SU-DHL-6 (cell line): Measurements from ENCODE around the gene AXIN2.

Experiments used
- H2AFZ ChIP-seq: fragments of 200-600 bp; sonication (generic); 2 replicates; pipeline ENCODE4 v1.6.1; 2014; ENCODE audit warnings: low read depth, mild to moderate bottlenecking, moderate library complexity, mixed read lengths, antibody characterized with exemption, low read length; ENCODE audit not compliant: severe bottlenecking
- H3F3A ChIP-seq: fragments of 200-600 bp; shearing (Covaris generic); 2 replicates; pipeline ENCODE4 v1.6.0; 2016; ENCODE audit warnings: antibody characterized with exemption, mild to moderate bottlenecking; ENCODE audit not compliant: insufficient read depth
- H3K27ac ChIP-seq: fragments of 200-600 bp; sonication (generic); 2 replicates; pipeline ENCODE4 v1.5.1; 2016; ENCODE audit warnings: low read depth, mild to moderate bottlenecking, low read length, moderate library complexity, mixed read lengths
- H3K27me3 ChIP-seq: fragments of 200-600 bp; sonication (generic), shearing (Covaris generic); 2 replicates; pipeline ENCODE4 v1.6.0; 2014; ENCODE audit warnings: mild to moderate bottlenecking, low read length
- H3K36me3 ChIP-seq: fragments of 200-600 bp; sonication (generic); 2 replicates; pipeline ENCODE4 v1.6.1; 2014; ENCODE audit warnings: mild to moderate bottlenecking, low read length, mixed read lengths
- H3K4me2 ChIP-seq: fragments of 300-600, 200-600 bp; shearing (Covaris generic), sonication (generic); 2 replicates; pipeline ENCODE4 v1.6.0; 2014; ENCODE audit warnings: low read length, low read depth, mild to moderate bottlenecking; ENCODE audit not compliant: poor library complexity, severe bottlenecking
- H3K4me3 ChIP-seq: fragments of 200-600 bp; sonication (generic); 2 replicates; pipeline ENCODE4 v1.5.1; 2014; ENCODE audit warnings: antibody characterized with exemption, low read length, mild to moderate bottlenecking, mixed read lengths; ENCODE audit not compliant: insufficient read depth, poor library complexity, severe bottlenecking
- H3K79me2 ChIP-seq: fragments of 200-600 bp; sonication (generic); 2 replicates; pipeline ENCODE4 v1.6.1; 2014; ENCODE audit warnings: mild to moderate bottlenecking, low read length, moderate library complexity; ENCODE audit not compliant: insufficient read depth
- H3K9ac ChIP-seq: fragments of 200-600 bp; sonication (generic); 2 replicates; pipeline ENCODE4 v1.7.0; 2014; ENCODE audit warnings: mild to moderate bottlenecking, low read length
- H3K9me2 ChIP-seq: fragments of 200-600 bp; sonication (generic); replicated peaks from 2 replicates; pipeline ENCODE4 v1.6.1; 2014; ENCODE audit warnings: low read length; ENCODE audit not compliant: insufficient read depth
- H3K9me3 ChIP-seq: fragments of 200-600 bp; sonication (generic); 2 replicates; pipeline ENCODE4 v1.6.1; 2014; ENCODE audit warnings: low read length, mixed read lengths; ENCODE audit not compliant: insufficient read depth
- H4K20me1 ChIP-seq: fragments of 200-600 bp; sonication (generic); 2 replicates; pipeline ENCODE4 v1.6.1; 2014; ENCODE audit warnings: low read depth, mild to moderate bottlenecking, antibody characterized with exemption, low read length, moderate library complexity, mixed read lengths
- CTCF ChIP-seq: fragments of 200-600 bp; sonication (generic); IDR thresholded peaks from one replicate; pipeline ENCODE4 v1.5.1; 2017; ENCODE audit warnings: antibody characterized with exemption, mild to moderate bottlenecking, low read length, moderate library complexity; ENCODE audit not compliant: insufficient read depth, poor library complexity, severe bottlenecking
- EZH2phosphoT487 ChIP-seq: fragments of 200-600 bp; sonication (generic), shearing (Covaris generic); conservative IDR thresholded peaks from 2 replicates; pipeline ENCODE4 v1.6.1; 2018; ENCODE audit warnings: mild to moderate bottlenecking, antibody characterized with exemption, low read length, moderate library complexity, mixed read lengths

The AXIN2 gene

GRCh38 chr17:65531256-65532100 lies 30.0 kb downstream of the AXIN2 start:
- Histone ChIP-seq H3K27me3 (no peaks in the 10 kb centered on the region), H3F3A (no peaks in the 10 kb centered on the region), H3K27ac (no peak overlapping the region), H3K9me2 (no peaks in the 10 kb centered on the region), H3K36me3 (no peaks in the 10 kb centered on the region), H3K79me2 (no peaks in the 10 kb centered on the region), H3K4me2 (no peak overlapping the region), H2AFZ (no peak overlapping the region), H3K9ac (no peak overlapping the region), H3K9me3 (no peaks in the 10 kb centered on the region), H3K4me3 (no peak overlapping the region), H4K20me1 (no peaks in the 10 kb centered on the region)
- TF ChIP-seq CTCF (no peak), EZH2phosphoT487 (no peak)

GRCh38 chr17:65530523-65531255 lies 30.8 kb downstream of the AXIN2 start:
- Histone ChIP-seq H3K4me2 (no peak overlapping the region), H3K9ac (no peak overlapping the region), H3K27ac (no peak overlapping the region), H3K36me3 (no peaks in the 10 kb centered on the region), H3F3A (no peaks in the 10 kb centered on the region), H3K9me3 (no peaks in the 10 kb centered on the region), H4K20me1 (no peaks in the 10 kb centered on the region), H2AFZ (no peak overlapping the region), H3K27me3 (no peaks in the 10 kb centered on the region), H3K9me2 (no peaks in the 10 kb centered on the region), H3K4me3 (no peak overlapping the region), H3K79me2 (no peaks in the 10 kb centered on the region)
- TF ChIP-seq CTCF (no peak), EZH2phosphoT487 (no peak)

GRCh38 chr17:65529761-65530522 lies 31.5 kb downstream of the AXIN2 start:
- H2AFZ ChIP-seq, result no peak overlapping the region
- no peak for TF ChIP-seq CTCF
- no peak for TF ChIP-seq EZH2phosphoT487
- H3K9me2 ChIP-seq, result no peaks in the 10 kb centered on the region
- no peak overlapping the region for H3K27ac ChIP-seq
- no peak overlapping the region for H3K4me2 ChIP-seq
- no peak overlapping the region for H3K9ac ChIP-seq
- H3K79me2 ChIP-seq, result no peaks in the 10 kb centered on the region
- H4K20me1 ChIP-seq, result no peaks in the 10 kb centered on the region
- H3K4me3 ChIP-seq, result no peak overlapping the region
- no peaks in the 10 kb centered on the region for H3K9me3 ChIP-seq
- H3F3A ChIP-seq, result no peaks in the 10 kb centered on the region
- no peaks in the 10 kb centered on the region for H3K36me3 ChIP-seq
- no peaks in the 10 kb centered on the region for H3K27me3 ChIP-seq
